GM12891 (cell line): Measurements from ENCODE around the gene VWF. TPM values are rescaled to one million over a fixed set of nuclear protein-coding genes. Genes with fewer than 3 reads are reported as not detected.

Source experiments
- DNase-seq: peaks from one replicate; pipeline ENCODE4 v3.0.0; 2011; ENCODE audit warnings: low spot score; ENCODE audit not compliant: insufficient read length
- FAIRE-seq: peaks from 2 replicates; lab custom pipeline; 2011; peaks lifted over from hg19 to GRCh38; lab: Jason Lieb, UNC
- PAX5 ChIP-seq: IDR thresholded peaks from 2 replicates; pipeline ENCODE4 v1.6.1; 2011; ENCODE audit warnings: low read length, moderate library complexity, mild to moderate bottlenecking; ENCODE audit not compliant: insufficient read depth, severe bottlenecking
- POLR2A ChIP-seq: IDR thresholded peaks from 2 replicates; pipeline ENCODE4 v1.6.1; 2011; ENCODE audit warnings: low read depth, low read length, control low read depth
- POLR2AphosphoS5 ChIP-seq: IDR thresholded peaks from 2 replicates; pipeline ENCODE4 v1.6.1; 2011; ENCODE audit warnings: low read depth, low read length, control low read depth
- POU2F2 ChIP-seq: IDR thresholded peaks from 2 replicates; pipeline ENCODE4 v1.6.1; 2011; ENCODE audit warnings: low read depth, mild to moderate bottlenecking, control low read depth, low read length, moderate library complexity
- SPI1 ChIP-seq: IDR thresholded peaks from 2 replicates; pipeline ENCODE4 v1.6.1; 2011; ENCODE audit warnings: low read depth, low read length, control low read depth
- TAF1 ChIP-seq: IDR thresholded peaks from 2 replicates; pipeline ENCODE4 v1.6.1; 2011; ENCODE audit warnings: low read depth, low read length, control low read depth
- polyA plus RNA-seq: library from polyadenylated mRNA; unstranded; fragments of >200 nt; gene quantifications from one replicate; pipeline ENCODE4 v1.2.1, GENCODE V29; 2012; ENCODE audit warnings: low read depth, missing spikeins, inconsistent platforms; ENCODE audit not compliant: missing spikeins

VWF gene
- not detected for polyA plus RNA-seq

DNA sequence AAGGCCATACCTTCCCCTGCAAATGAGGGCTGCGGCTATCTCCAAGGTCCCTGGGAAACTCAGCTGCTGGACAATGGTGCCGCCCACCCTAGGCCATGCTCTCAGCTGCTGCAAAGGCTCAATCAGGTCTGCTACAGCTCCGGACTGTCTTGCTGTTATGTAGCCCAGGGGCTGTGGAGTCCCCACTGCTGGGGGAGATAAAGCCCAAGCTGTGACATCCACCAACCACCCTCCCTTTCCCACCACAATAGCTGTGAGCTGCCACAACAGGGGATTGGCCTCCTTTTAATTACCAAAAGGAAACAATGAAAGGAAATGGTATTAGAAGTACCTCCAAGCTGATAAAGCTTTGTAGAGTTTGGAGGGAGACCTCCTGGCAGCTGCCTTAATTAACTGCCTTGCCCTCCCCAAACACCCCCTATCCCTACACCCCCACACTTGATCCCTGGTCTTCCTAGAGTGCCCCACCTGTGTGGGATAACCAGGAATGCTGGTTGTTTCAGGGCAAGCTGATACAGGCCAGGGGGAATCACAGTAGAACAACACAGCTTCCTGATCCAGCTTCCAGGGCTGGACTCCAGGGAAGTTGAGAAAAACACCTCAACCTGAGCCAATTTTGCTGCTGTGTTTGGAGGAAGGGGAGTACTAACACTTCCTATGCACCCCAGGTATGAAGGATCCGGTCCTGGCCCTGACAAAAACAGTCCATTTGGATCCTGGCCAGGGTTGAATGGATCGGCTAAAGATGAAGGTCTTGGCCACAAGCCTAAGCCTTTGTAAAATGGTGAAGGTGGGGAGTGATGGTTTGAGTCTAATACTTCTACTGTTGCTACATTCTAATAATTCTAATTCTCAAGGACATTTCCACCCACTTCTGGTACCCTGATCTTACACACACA is at the start of gene VWF:
TSS of gene VWF (minus strand) at position 260 of the 899 bp plus-strand sequence. CDS start 1,474 bp downstream, outside the sequence.
- no peak for FAIRE-seq
- no peak for DNase-seq

DNA sequence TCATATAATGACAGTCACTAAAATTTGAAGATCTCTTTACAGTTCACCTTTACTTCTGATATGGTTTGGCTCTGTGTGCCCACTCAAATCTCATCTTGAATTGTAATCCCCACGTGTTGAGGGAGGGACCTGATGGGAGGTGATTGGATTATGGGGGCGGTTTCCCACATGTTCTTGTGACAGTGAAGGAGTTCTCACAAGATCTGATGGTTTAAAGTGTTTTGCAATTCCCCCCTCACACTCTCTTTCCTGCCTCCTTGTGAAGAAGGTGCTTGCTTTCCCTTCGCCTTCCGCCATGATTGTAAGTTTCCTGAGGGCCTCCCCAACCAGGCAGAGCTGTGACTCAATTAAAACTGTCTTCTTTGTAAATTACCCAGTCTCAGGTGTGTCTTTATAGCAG is 48.4 kb upstream of the VWF start:
- TF ChIP-seq PAX5 (no peak), SPI1 (no peak), TAF1 (no peak), POU2F2 (no peak), POLR2A (no peak), POLR2AphosphoS5 (no peak)
- FAIRE-seq (no peak), DNase-seq (no peak)

More for the DNA sequence above, at the start of gene VWF:
- no peak for TF ChIP-seq SPI1
- TF ChIP-seq POLR2A, result no peak
- no peak for TF ChIP-seq POU2F2
- no peak for TF ChIP-seq POLR2AphosphoS5
- TF ChIP-seq TAF1, result no peak
- no peak for TF ChIP-seq PAX5

DNA sequence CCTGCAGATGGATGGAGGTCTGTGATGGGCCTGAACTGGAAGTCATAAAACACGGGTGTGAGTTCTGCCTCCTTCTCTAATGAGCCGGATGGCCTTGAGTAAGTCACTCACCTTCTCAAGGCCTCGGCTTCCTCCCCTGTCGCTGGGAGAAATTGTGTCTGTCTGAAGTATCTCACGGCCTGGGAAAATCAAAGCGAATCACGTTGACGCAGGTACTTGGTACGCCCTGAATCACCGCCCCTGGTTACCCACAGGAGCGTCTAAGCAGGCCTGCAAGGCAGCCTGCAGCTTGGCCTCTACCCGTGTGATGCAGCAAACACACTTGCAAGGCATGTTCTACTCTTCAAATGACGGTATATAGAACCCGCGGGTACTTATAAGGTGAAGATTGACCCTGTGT is 47.6 kb upstream of the VWF start:
- no peak for DNase-seq
- no peak for TF ChIP-seq POLR2A
- no peak for TF ChIP-seq TAF1
- no peak for TF ChIP-seq POU2F2
- no peak for TF ChIP-seq PAX5
- no peak for TF ChIP-seq SPI1
- TF ChIP-seq POLR2AphosphoS5, result no peak
- no peak for FAIRE-seq

DNA sequence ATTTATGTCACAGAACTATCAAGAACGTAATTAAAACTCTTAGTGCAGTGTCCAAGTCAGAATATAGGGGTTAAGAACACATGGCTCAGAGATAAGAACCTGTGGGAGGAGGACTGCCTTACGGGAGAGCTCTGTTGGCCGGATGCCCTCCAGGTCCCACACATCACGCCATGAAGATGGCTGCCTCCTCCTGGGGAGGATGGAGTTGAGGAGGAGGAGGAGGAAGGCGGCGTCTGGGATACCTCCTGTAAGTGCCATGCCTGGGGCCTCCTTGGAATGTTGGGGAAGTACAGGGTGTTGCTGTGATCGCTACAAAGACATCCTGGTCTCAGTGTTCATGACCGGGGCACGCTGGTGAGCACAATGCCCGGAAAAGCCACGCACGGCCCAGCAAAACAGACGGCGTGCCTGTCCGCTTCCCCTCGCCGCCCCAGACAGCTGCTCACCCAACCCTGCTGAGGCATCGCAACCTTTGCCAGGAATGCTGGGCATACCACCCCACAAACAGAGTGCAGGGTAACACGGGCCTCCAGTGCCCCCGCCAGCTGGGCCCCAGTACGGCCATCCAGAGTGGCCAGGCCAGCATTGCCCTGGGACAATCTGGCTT is 47.0 kb upstream of the VWF start:
- no peak for DNase-seq
- FAIRE-seq, result no peak
- TF ChIP-seq SPI1, result no peak
- TF ChIP-seq TAF1, result no peak
- TF ChIP-seq POU2F2, result no peak
- no peak for TF ChIP-seq PAX5

DNA sequence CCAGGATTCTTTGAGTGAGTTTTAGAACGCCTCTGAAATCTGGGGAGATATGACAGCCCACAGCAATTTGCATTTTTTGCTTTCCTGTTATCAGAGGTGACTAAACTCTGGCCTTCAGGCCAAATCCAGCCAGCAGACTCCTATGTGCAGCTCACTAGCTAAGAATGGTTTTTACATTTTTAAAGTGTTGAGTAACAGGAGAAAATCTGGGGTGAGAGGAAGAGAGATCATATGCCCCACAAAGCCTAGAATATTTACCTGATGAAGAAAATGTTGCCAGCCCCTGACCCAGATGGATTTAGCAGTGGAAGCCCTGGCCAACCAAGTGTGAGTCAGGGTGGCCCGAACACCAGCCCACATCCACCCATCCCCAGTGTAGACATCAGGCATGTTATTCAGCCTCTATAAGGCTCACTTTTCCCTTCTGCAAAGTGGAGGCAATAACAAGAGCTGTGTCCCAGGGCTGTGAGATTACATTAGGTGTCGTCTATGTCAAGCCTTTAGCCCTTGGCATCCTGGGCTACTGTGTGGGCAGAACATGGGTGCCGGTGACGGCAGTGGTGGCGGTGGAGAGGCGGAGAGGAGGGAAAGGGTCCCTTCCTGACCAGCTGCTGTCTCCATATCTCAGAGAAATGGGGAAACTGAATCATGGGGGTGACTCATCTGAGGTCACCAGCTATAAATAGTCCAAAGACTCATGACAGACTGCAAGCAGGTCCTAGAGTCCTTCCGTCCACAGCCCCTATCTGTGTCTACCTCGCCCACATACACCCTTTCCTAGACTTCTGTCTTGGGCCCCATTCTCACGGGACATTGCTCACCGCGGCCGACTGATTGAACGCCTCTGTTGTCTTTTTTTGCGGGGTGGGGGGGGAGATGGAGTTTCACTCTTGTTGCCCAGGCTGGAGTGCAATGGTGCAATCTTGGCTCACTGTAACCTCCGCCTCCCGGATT is 43.1 kb upstream of the VWF start:
- TF ChIP-seq TAF1 (no peak), PAX5 (no peak), SPI1 (no peak), POU2F2 (peak; percentile 84; the same call in 1 of the 2 replicates), POLR2A (no peak), POLR2AphosphoS5 (no peak)
- FAIRE-seq (peak; percentile 84), DNase-seq (peak; percentile 36)

DNA sequence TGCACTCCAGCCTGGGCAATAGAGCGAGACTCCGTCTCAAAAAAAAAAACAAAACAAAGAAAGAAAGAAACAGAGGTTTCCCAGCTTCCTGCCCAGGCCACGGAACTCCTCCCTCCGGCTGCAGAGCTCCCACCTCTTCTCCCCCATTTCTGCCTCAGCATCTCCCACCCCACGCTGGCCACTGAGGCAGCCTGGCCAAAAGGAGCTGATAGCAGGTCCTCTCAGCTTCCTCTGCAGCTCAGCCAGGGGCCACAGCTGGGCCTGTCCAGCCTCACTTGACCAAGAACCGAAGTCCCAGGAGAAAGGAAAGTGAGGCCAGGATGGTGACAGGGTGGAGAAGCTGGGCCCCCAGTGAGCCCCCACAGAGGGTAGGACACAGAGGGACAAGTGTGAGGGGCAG is 42.3 kb upstream of the VWF start:
- no peak for DNase-seq
- no peak for TF ChIP-seq POU2F2
- TF ChIP-seq POLR2AphosphoS5, result no peak
- TF ChIP-seq PAX5, result no peak
- no peak for TF ChIP-seq TAF1
- no peak for TF ChIP-seq SPI1
- no peak for TF ChIP-seq POLR2A
- FAIRE-seq, result no peak

DNA sequence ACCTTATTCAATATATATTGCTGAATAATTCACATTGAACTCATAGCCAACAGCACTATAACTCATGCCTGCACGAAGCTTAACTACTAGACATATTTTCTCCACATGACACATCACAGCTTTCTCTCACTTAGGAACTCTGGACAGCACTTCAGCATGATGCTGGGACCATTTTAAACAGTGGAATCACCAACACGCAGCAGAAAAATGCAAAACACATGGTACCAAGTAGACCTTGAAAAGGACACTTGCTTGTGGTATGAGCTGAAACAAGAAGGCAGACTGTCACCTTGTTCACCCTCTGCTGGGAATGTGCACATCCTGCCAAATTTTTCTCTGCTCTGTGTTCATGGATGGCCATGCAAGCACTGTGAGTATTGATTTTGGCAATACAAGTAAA is 40.9 kb upstream of the VWF start:
- FAIRE-seq (no peak), DNase-seq (no peak)
- TF ChIP-seq PAX5 (no peak), POU2F2 (no peak)

DNA sequence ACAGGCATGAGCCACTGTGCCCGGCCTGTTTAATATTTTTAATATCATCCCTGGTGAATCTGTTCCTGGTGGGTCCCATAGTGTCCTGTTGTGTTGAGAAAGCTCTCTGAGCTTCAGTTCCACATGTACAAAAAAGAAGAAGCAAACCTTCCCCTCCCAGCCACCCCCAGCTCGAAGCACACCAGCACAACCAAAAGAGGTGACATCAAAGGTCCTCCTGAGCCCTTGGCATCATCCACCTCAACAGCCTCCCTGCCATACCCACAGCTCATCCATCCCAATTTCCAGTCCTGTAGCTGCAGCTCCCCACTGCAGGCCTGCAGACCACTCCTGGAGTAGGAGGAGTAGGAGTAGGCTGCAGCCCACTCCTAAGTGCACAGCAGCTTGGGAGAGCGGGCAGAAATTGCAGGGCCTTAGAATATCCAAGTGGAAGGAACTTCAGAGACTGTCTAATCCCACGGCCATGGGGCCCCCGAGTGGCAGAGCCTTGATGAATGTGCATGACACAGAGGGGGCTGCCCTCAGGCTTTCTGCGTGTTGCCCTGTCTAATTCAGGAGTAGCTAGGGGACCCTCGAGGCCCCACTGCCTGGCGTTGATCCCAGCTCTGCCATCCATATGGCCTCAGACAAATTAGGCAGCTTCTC is 39.1 kb upstream of the VWF start:
- TF ChIP-seq POLR2A, result no peak
- TF ChIP-seq POLR2AphosphoS5, result no peak
- no peak for TF ChIP-seq PAX5
- no peak for TF ChIP-seq POU2F2
- TF ChIP-seq SPI1, result no peak
- no peak for TF ChIP-seq TAF1
- DNase-seq, result no peak
- no peak for FAIRE-seq
